ENCODE results near the gene KBTBD8.

KBTBD8 gene

DNA sequence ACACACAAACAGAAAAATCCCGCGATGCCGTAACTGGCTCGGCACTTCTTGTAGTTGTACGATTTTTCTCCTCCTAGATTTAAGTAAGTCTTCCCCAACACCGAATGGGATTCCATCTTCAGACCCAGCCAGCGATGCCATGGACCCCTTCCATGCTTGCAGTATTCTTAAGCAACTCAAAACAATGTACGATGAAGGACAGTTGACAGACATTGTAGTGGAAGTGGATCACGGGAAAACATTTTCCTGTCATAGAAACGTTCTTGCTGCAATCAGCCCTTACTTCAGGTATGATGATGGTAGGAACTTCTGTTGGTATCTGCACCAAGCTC is 763 bp downstream of the KBTBD8 start:
- no peak for DNase-seq (ENCODE audit: low read depth)

DNA sequence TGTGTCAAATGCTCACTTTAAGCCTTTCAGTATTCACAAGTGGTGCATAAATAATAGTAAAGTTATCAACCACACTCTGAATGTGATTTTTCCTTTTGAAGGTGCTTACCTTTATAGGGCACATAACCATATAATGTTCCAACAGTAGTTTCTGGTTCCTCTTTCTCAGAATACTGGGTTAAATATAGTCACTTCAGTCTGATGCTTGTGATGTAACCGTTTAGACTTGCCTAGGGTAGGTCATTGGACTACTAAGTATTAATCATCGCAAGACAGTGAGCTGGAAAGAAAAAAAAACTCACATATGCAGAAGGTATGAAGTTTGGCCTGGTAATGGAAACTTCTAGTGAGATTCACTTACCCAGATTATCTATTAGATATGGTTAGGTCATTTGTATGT is 1.9 kb downstream of the KBTBD8 start:
- DNase-seq (ENCODE audit: low read depth) = no peak

GRCh38 chr3:67001086-67001861 is 3.2 kb downstream of the KBTBD8 start:
- DNase-seq (ENCODE audit: low read depth) = no peak

DNA sequence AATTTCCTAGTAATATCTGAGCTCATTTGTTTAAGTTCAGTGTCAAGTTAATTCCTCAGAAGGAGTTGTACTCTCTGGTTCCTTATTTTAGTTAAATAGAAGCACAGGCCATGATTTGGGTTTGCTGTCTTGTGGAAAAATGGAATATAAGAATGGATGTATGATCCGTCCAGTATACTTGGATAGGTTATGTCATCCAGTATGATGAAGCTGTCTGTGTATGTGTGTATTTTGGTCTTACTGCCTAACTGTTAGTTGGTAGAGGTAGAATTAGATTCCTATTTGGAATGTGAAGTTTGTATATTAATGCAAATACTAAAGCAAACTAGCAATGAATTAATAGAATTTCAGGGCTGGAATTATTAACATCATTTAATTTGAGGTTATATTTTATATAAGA is 7.9 kb downstream of the KBTBD8 start:
- no peak for DNase-seq (ENCODE audit: low read depth)

- no peak for DNase-seq (ENCODE audit: low read depth)
These were observed 8.4 kb downstream of the KBTBD8 start for GRCh38 chr3:67006460-67006859.

DNA sequence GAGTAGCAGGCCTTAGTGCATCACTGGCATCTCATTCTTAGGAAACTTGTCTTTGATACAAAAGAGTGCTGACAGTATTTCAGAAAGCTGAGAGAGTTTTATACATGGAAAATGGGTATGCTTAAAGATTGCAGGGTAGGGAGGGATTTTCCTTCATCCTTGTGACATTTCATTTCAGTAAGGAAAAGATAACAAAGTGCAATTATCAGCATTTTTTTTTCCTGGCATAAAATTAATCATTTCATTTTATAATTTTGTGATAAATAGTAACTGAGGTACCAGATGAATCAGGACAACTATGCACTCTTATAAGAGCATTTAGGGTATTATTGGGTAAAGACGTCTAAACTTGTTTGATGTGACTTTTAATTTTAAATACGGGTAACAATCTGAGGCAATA is 10.3 kb downstream of the KBTBD8 start:
- no peak for DNase-seq (ENCODE audit: low read depth)

DNA sequence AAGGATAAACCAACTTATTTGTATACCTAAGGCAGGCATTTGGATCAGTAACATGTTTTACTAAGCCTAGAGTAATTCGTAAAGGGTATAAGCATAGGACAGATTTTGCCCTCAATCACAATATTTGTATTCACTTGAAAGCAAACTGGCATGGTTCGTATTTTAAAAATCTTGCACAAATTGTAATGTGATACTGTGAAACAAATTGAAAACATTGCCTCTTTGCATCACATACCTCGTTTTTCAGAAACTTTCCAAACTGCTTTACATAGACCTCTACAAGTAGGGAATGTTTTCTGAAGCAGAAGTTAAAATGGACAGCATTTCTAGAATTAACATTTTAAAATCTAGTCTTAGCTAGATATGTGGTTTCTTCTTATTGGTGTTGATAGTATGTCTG is 11.6 kb downstream of the KBTBD8 start:
- DNase-seq (ENCODE audit: low read depth) = no peak

- DNase-seq (ENCODE audit: low read depth) = no peak
These were observed 13.5 kb downstream of the KBTBD8 start for GRCh38 chr3:67011414-67012131.

- no peak for DNase-seq (ENCODE audit: low read depth)
These were observed 14.5 kb downstream of the KBTBD8 start for GRCh38 chr3:67012564-67012963.

DNA sequence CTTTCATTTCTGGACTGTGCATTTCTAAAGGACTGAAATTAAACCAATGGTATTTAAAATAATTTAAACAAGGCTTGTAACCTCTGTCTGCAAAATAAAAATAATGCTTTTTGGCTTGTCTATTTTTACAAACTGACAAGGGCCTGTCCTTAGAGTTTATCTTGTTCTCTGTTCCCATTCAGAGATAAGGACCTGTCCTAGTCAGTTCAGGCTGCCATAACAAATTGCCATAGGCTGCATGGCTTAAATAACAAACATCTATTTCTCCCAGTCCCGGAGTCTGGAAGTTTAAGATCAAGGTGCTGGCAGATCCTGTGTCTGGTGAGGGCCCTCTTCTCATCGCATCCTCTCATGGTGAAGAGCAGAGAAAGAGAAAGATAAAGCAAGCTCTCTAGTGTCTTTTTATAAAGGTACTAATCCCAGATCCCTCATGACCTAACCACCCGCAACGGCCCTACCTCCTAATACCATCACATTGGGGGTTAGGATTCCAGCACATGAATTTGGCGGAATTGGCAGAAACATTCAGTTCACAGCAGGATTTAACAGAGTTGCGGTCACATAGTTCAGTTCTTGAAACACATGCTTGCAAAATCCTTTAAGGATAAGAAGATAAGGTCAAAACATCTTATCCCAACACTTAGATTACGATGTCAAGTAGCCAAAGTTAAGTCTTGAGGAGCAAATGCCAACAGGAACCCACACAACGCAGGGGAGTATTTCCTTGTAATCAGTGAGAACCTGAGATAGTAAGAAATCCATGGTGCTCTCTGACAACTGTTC is 17.8 kb downstream of the KBTBD8 start:
- no peak for DNase-seq (ENCODE audit: low read depth)

DNA sequence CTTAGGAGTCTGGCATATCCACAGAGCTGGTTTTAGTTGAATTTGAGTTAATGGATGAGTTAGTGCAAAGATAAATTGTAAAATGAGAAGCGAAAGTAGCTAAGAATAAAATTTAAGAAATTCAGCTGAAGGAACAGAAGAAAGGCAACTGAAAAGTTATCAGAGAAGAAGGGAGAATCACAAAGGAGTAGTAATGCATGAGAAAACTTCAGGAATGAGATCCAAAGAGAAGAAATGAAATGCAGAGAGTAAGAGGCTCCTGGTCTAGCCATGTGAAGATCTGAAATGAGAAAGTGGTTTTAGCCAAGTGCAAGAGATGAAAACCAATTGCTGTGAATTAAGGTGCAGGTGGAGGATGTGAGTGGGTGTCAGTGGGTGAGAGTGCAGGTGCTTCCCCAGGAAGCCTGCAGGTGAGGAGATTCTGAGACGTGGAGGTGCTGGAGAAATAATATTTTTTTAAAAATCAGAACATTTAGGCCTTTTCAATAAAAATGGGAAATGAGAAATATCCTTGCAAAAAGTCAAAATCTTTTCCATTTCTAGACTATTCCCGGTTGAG is 18.5 kb downstream of the KBTBD8 start:
- no peak for DNase-seq (ENCODE audit: low read depth)

DNA sequence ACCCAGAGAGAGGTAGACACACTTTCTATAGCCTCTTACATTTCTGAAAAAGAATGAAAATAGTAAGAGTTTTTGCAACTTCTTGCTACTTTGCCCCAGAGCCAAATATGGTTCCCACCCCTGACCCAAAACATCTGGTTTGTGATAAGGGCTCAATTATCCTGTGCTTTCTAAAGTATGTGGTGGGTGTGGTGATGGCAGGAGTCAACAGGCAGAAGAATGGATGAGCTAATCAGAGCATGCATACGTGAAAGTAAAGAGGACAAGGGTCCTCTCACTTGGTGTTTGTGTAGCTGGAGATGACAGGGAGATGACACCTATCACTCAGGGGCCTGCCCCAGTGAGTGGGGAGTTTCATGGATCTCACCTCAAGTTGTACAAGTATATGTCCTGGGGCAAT is 19.1 kb downstream of the KBTBD8 start:
- no peak for DNase-seq (ENCODE audit: low read depth)

DNA sequence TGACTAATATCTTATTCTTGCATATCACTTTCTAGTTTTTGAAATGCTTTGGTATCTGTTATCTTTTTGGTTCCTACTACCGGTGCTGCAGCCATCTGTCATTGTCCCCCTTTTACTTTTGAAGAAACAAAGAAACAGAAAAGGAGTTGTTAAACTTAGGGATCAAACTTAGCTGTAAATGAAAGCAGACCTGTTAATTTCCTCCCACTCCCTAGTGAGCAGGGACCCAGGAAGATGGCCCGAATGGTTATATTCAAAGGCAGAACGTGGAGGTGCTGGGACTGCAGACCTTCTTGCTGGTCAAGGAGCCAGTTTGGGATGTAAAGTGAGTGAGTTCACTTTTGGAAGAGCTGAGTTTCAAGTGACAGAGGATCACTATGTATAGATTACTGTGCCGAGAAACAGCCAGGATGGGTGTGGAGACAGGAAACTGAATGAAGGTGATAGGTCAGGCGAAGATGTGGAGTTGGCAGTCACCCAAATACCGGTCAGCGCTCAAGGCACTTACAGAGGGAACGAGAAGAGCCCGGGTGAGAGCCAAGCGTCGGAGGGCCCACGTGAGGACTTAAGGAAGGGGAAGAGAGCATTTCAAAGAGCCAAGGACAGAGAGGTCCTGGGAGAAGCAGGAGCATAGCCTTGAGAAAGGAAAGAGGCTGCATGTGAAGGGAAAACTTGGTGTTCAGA is 20.1 kb downstream of the KBTBD8 start:
- no peak for DNase-seq (ENCODE audit: low read depth)

DNA sequence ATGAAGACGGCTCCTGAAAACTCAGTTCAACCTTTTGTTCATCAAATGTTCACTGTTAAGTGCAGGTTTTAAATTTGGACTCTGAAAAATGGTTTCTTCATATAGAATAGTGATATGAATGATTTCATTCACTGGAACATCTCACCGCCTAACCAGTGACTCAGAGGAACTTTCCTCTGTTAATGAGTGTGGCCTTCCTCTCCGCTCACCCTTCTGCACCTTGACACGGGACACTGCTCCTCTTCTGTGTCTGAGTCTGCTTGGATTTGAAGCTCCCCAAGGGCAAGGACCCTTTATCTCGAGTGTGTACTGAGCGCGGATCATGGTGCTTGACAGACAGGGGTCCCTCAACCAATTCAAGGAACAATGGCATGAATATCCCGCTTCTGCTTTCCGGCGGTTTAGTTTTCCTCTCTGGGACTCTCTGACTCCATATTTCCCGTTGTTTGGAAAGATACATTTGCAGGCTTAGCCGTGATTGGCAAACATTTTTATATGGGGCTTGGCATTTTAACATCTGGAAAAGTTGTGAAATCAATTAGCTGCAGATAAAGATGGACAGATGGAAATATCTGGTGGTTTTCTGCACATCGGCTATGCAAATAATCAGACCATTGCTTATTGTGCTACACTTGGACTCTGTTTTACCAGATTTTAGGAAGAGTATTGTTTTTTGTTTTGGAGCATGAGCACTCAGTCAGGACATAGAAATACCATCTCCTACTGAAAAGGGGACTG is 20.9 kb downstream of the KBTBD8 start:
- no peak for DNase-seq (ENCODE audit: low read depth)

- DNase-seq (ENCODE audit: low read depth) = no peak
These were observed 30.1 kb downstream of the KBTBD8 start for GRCh38 chr3:67028001-67028784.

DNA sequence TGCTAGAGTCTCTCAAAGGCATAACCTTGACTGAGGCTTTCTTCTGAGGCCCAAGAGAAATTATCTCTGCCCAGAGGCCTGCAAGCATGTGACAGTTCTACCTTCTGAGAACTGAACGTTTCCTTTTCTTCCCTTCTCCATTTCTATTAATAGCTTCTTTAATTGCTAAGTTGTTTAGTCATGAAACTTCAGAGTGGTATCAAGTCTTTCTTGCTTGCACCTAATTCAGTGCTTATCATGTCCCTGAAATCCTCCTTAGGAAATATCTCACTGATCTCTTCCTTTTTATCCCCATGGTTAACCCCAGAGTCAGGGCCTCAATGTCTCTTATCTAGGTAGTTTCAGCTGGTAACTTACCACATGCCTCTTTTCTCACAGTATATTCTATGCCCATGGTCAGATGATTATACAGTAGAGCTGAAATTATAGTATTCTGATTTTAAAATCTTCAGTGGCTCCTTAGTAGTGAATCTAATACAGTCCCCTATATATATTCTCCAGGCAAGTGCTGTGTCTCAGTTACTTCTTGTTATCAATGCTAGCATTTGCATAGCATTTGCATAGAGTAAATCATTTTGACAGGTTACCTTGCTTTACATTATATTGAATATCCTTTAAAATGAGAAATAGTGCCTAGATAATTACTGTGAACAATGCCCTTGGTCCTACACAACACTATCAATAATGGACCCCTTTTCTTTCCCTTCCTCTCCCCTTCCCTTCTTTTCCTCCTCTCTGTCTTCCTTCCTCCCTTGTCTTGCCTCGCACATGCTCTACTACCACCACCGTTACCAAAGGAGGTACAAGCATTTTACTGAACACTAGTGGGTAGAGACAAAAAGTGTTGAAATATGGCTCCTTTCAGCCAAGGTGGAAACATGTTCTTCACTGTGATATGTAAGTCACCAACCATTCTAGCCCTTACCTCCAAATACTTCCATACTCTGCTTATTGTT is 33.0 kb downstream of the KBTBD8 start:
- no peak for DNase-seq (ENCODE audit: low read depth)

DNA sequence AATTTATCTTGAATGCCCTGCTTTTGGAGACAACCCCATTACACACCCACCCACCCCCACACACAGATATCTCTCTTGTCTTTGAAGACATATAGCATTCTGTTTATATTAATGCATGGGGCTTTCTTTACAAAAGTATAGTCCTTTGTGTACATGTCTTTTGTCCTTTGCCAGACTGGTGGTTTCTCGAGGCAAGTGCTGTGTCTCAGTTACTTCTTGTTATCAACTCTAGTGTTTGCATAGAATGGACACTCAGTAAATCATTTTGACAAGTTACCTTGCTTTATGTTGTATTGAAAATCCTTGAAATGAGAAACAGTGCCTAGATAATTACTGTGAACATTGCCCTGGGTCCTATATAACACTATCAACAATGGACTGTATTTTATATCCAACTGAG is 33.9 kb downstream of the KBTBD8 start:
- DNase-seq (ENCODE audit: low read depth) = no peak

DNA sequence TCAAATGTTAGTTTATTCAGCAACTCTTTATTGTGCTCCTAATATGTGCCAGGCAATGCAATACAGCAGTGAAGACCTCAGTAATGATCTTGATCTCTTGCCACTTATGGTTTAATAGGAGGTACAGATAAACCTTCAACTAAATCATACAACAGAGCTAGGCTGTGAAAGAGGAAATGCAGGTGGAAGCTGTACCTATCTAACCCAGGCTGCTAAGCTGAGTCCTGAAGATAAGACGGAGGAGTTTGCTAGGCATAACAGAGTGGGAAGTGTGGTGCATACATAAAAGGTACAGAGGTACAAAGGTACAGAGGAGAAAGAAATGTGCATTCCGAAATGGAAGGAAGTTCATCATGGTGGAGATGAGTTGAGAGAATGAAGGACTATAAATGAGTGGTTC is 35.0 kb downstream of the KBTBD8 start:
- no peak for DNase-seq (ENCODE audit: low read depth)

GRCh38 chr3:67034371-67034770 is 36.3 kb downstream of the KBTBD8 start:
- DNase-seq (ENCODE audit: low read depth) = no peak

DNA sequence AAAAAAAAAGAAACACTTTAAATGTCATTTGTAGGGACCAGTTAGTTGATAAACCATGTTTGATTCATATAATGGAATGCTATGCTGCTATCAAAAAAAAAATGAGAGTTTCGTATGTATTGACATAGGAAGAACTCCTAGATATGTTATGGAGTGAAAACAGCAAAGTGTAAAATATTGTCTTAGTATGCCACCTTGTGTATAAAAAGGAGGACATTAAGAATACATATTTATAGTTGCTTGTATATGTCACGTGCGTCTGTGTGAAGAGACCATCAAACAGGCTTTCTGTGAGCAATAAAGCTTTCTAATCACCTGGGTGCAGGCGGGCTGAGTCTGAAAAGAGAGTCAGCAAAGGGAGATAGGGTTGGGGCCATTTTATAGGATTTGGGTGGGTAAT is 39.5 kb downstream of the KBTBD8 start:
- DNase-seq (ENCODE audit: low read depth) = no peak

All from stimulated activated CD8-positive, alpha-beta memory T cell treated with anti-CD3 and anti-CD28 coated beads, Interleukin-15, amount 100 ng/mL, for 24 hours (primary cell).